GM21423 (cell line): ENCODE results near the gene APLNR.

Experiments used
- ATAC-seq: cut with Tn5 transposase; IDR thresholded peaks from one replicate; pipeline ENCODE4 v1.9.1; 2021; ENCODE audit warnings: mild to moderate bottlenecking, moderate library complexity; ENCODE audit not compliant: unreplicated experiment

Gene APLNR

GRCh38 chr11:57251491-57252104, 14.5 kb upstream of the APLNR start:
- no peak for ATAC-seq

DNA sequence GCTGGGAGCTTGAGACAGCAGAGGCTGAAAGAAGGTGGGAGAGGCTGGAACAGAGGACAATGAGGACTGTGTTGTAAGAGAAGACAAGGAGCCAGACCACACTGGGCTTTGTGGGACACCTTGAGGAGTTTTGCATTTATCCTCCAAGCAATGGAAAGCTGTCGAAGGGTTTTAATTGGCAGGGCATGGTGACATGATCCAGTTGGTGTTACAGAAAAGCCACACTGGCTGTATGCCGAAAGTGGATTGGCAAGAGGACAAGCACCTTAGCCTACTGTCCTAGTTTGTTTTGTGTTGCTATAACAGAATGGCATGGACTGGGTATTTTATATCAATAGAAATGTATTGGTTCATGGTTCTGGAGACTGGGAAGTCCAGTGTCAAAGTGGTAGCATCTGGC, 14.0 kb upstream of the APLNR start:
- no peak for ATAC-seq

- no peak for ATAC-seq
These were observed 12.6 kb upstream of the APLNR start for GRCh38 chr11:57249384-57250319.

GRCh38 chr11:57248780-57249383, 11.8 kb upstream of the APLNR start:
- no peak for ATAC-seq

DNA sequence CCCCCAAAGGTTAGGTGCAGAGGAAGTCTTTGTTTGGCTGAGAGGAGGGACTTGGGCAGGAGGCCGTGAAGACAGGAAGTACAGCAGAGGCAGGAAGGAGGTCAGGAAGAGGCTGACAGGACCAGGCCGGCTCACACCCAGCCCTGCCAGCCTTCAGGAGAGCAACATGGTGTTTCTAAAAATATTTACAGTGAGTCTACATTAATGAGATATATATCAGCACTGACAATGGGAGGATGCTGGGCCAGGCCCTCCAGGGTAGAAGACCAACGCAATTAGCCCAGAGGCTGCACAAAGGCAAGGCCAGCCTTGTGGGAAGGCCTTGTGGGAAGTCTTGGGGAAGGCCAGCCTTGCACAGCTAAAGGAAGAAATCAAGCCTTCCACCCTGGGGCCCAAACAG, 7.9 kb upstream of the APLNR start:
- ATAC-seq = no peak

- ATAC-seq = no peak
These were observed 4.4 kb upstream of the APLNR start for GRCh38 chr11:57241353-57241972.

DNA sequence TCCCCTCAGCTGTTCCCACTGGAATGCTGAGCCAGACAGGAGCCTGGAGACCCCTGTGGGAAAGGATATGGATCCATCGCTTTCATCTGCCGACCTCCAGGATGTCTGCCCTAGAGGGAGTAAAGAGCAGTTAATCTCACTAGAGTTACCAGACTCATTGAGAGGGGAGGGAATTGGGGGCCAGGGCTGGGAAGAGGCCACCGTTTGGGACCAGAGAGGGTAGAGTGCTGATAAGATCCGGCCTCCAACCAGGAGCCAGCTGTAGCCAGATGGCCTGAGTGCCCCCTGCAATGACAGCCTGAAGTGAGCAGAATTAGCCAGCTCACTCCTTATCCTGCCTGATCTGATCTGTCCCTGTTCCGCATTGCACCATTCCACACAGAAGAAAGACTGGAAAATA, 3.7 kb upstream of the APLNR start:
- no peak for ATAC-seq

DNA sequence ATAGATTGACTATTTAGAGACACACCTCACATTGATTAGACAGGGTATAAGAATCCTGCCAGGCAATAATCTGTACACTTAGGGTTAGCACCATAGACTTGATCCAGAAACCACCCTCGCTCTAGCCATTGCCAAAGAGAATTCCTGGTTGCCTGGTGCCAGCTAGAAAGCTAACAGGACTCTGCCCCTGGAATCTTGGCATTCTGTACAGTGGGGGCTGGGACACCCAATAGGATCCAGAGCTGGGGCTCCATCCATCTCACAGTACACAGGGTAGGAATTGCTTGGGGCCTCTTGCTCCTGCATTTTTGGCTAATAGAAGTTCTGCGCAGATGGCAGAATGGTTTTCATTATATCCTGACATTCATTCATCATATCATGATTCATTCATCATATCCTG, 3.0 kb upstream of the APLNR start:
- no peak for ATAC-seq

GRCh38 chr11:57239348-57239747, 2.3 kb upstream of the APLNR start:
- no peak for ATAC-seq

GRCh38 chr11:57235761-57236703, 1.0 kb downstream of the APLNR start:
- ATAC-seq = no peak

DNA sequence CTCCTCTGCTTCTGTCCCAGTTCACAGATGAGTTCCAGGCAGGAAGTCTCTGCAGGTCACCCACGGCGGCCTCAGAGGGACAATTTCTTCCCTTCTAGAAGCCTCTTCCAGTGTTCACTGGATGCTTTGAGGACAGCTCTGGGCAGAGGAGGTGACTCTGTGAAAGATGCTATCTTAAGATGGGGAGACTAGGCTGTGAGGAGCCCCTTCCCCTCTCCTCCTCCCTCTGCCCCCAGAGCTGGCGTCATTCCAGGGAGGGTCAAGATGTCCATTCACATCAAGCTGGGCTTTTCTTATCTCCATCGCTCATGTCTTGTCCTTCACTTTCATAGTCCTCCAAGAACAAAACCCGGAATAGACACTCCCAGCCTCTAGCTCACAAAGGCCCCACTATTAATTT, 3.3 kb downstream of the APLNR start:
- ATAC-seq = no peak

DNA sequence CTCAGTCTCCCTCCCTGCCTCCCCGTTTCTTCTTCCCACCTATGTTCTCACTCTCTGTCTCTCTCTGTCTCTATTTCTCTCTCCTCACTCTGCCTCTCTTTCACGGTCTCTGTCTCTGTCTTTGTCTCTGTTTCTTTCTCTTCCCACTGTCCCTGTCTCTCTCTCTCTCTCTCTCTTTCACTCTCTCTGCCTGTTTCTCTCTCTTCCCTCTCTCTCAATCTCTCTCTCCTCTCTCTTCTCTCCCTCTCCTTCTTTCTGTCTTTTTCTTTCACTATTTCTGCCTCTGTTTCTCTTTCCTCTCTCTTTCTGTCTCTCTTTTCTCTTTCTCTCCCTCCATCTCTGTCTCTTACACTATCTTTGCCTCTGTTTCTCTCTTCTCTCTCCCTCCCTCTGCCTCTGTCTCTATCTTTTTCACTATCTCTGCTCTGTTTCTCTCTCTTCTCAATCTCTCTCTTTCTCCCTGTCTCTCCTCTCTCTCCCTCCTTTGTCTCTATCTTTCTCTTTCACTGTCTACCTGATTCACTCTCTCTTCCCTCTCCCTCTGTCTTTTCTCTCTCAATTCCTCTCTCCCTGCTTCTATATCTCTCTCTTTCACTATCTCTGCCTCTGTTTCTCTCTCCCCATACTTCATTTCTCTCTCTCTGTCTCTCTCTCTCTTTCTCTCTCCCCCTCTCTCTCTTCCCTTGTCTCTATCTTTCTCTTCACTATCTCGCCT, 5.4 kb downstream of the APLNR start:
- no peak for ATAC-seq

- ATAC-seq = no peak
These were observed 6.1 kb downstream of the APLNR start for GRCh38 chr11:57230791-57231538.

DNA sequence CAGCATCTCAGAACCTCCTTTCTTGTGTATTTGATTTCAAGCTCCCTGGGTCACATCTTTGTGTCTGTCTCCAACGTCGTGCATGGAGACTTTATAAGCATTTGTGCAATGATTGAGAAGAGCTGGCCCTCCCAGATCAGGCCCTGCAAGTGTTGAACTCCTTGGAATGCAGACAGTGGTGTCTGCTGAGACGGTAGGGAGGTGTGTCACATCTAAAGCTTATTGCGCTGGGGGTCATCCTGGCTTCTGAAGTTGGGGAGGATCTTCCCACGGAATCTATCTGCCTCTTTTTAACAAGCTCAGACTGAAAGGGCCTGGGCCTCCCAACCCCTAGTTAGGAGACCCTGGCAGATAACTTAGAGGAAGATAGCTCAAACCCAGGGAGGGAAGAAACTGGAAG, 6.7 kb downstream of the APLNR start:
- no peak for ATAC-seq

- ATAC-seq = no peak
These were observed 8.4 kb downstream of the APLNR start for GRCh38 chr11:57228600-57228999.

DNA sequence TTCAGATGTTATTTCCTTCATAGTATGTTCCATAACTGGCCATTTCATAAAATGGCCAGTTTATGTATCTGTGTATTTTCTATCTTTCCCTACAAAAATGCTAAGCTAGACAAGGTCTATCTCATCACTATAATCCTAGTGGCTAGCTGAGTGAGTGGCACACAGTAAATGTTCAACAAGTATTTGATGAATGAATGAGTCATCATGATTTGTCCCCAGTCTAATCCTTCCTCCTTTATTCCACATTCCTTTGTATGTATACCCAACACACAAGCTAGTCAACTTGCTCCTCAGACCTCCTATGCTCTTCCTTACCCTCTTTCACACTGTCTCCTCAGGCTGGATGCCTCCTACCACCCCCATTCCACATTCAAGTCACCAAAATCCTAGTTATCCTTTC, 12.5 kb downstream of the APLNR start:
- no peak for ATAC-seq

- ATAC-seq = no peak
These were observed 12.9 kb downstream of the APLNR start for GRCh38 chr11:57224128-57224527.

- ATAC-seq = no peak
These were observed 13.4 kb downstream of the APLNR start for GRCh38 chr11:57223601-57224000.

GRCh38 chr11:57222239-57222638, 14.8 kb downstream of the APLNR start:
- ATAC-seq = no peak
